Activated CD4-positive, alpha-beta T cell treated with anti-CD3 and anti-CD28 coated beads for 36 hours (primary cell): ENCODE data around the gene SNRK. TPM values are rescaled to one million over a fixed set of nuclear protein-coding genes. Genes with fewer than 3 reads are reported as not detected.

Source experiments
- ATAC-seq: fragments of 200-7000 bp; cut with Tn5 transposase; one replicate; pipeline ENCODE4 v1.10.0; 2021; ENCODE audit warnings: mild to moderate bottlenecking, moderate library complexity
- CTCF ChIA-PET: fragments of 350-600 bp; sonication (Branson Sonifier 250); formaldehyde crosslinking; loops from one replicate; lab custom pipeline; 2021; ENCODE audit warnings: antibody characterized with exemption; lab: Charles Lee
- POLR2A ChIA-PET: fragments of 350-600 bp; sonication (Branson Sonifier 250); formaldehyde crosslinking; loops from one replicate; lab custom pipeline; 2021; ENCODE audit warnings: antibody characterized with exemption, inconsistent platforms; lab: Charles Lee
- DNase-seq: peaks from one replicate; pipeline ENCODE4 v3.0.0-alpha.2; 2020
- H3K27ac Mint-ChIP-seq: one replicate; pipeline ENCODE4 v1.8.0; 2021; ENCODE audit warnings: mixed read lengths
- H3K27me3 Mint-ChIP-seq: one replicate; pipeline ENCODE4 v1.8.0; 2021; ENCODE audit warnings: mixed read lengths
- H3K36me3 Mint-ChIP-seq: one replicate; pipeline ENCODE4 v1.8.0; 2021; ENCODE audit warnings: low read depth, mixed read lengths
- H3K4me1 Mint-ChIP-seq: one replicate; pipeline ENCODE4 v1.8.0; 2021; ENCODE audit warnings: mixed read lengths
- H3K4me3 Mint-ChIP-seq: one replicate; pipeline ENCODE4 v1.8.0; 2021; ENCODE audit warnings: mild to moderate bottlenecking, moderate library complexity, mixed read lengths
- H3K9me3 Mint-ChIP-seq: one replicate; pipeline ENCODE4 v1.8.0; 2021; ENCODE audit warnings: low read depth, mixed read lengths
- intact Hi-C, 2 experiments: fragments of 100-400 bp; cut with DNase I in 1 of 2; cut with micrococcal nuclease in 1 of 2; formaldehyde crosslinking; loops; one replicate each; pipeline versions ENCODE4 v1.14.2 to v1.15.1; 2022 to 2024; cut with DNase I, micrococcal nuclease
- total RNA-seq, 2 experiments: library from RNA; stranded (reverse); gene quantifications; one replicate each; pipeline ENCODE4 v1.2.3, GENCODE V29; 2021

SNRK gene
- total RNA-seq, 2 experiments from 2014 or later: 19.5 to 22.9 TPM

GRCh38 chr3:43391621-43392020 lies 105.3 kb downstream of the SNRK start:
- Mint-ChIP-seq H3K9me3 (peaks cover 2% of the 10 kb centered on the region), H3K36me3 (no peaks in the 10 kb centered on the region), H3K4me1 (peaks cover 44% of the 10 kb centered on the region), H3K27ac (peak overlapping the region; percentile 17), H3K4me3 (no peak overlapping the region), H3K27me3 (no peaks in the 10 kb centered on the region)
- DNase-seq (peak; percentile 29), ATAC-seq (peak; percentile 23)
- intact Hi-C loops: loop anchor here in 1 of 2 experiments (5.0 kb wide), 1 partner anchor 231 kb away; the partner anchor contains the start of gene ANO10
- ChIA-PET POLR2A (no interaction called here), CTCF (no interaction called here)

- Mint-ChIP-seq H3K4me3 (no peak overlapping the region), H3K9me3 (peaks cover 2% of the 10 kb centered on the region), H3K36me3 (no peaks in the 10 kb centered on the region), H3K27ac (no peak overlapping the region), H3K27me3 (no peaks in the 10 kb centered on the region), H3K4me1 (peaks cover 30% of the 10 kb centered on the region)
- intact Hi-C loops: loop anchor here in 1 of 2 experiments (5.0 kb wide), 1 partner anchor 228 kb away; the partner anchor contains the start of gene ANO10
- DNase-seq: no peak
- CTCF ChIA-PET: interaction anchor here (0.7 to 1.3 kb wide), 3 partner anchors 107 to 1470 kb away, joined by 3 read pairs; no protein-coding TSS in a partner anchor
- no peak for ATAC-seq
- POLR2A ChIA-PET: no interaction called here
Measured at GRCh38 chr3:43394041-43394554, 107.8 kb downstream of the SNRK start.

GRCh38 chr3:43399034-43399433 lies 112.7 kb downstream of the SNRK start:
- Mint-ChIP-seq H3K27me3 (no peaks in the 10 kb centered on the region), H3K4me3 (no peak overlapping the region), H3K9me3 (no peaks in the 10 kb centered on the region), H3K36me3 (no peaks in the 10 kb centered on the region), H3K27ac (no peak overlapping the region), H3K4me1 (peaks cover 2% of the 10 kb centered on the region)
- ATAC-seq: no peak
- CTCF ChIA-PET: interaction anchor here (0.6 kb wide), 1 partner anchor 12 kb away, joined by 3 read pairs; no protein-coding TSS in a partner anchor
- POLR2A ChIA-PET: no interaction called here
- DNase-seq: no peak
- intact Hi-C loops: no loop called here

GRCh38 chr3:43400167-43400566 lies 113.8 kb downstream of the SNRK start:
- Mint-ChIP-seq H3K4me3 (no peak overlapping the region), H3K36me3 (no peaks in the 10 kb centered on the region)
- POLR2A ChIA-PET: no interaction called here

More at GRCh38 chr3:43400167-43400566, 113.8 kb downstream of the SNRK start:
- no peak for ATAC-seq
- no peaks in the 10 kb centered on the region for H3K9me3 Mint-ChIP-seq
- intact Hi-C loops: no loop called here
- no peaks in the 10 kb centered on the region for H3K27me3 Mint-ChIP-seq
- no peaks in the 10 kb centered on the region for H3K4me1 Mint-ChIP-seq
- no peak for DNase-seq
- no peak overlapping the region for H3K27ac Mint-ChIP-seq
- CTCF ChIA-PET: no interaction called here

Other genes starting within 250 kb of the SNRK start
- 1 to 10 TPM; 8.3 to 8.6 TPM for gene POMGNT2, start 180.5 kb upstream of the SNRK start, total RNA-seq